IPS-18c (cell line): ENCODE measurements around the gene NLRP3.
"Not testable (repeated sequence)": the region's sequence is repeated elsewhere in the genome, so short reads cannot be mapped to it uniquely, and the experiment has no call there.

Source experiments
- H3K4me3 ChIP-seq: 2 replicates; pipeline ENCODE4 v1.7.0; 2013; ENCODE audit warnings: low read depth, mild to moderate bottlenecking, low read length, moderate library complexity; ENCODE audit not compliant: insufficient read depth
- H3K9me3 ChIP-seq: one replicate; pipeline ENCODE4 v1.6.1; 2013; ENCODE audit warnings: mild to moderate bottlenecking, low read length, moderate library complexity; ENCODE audit not compliant: control insufficient read depth, insufficient read depth

The NLRP3 gene

GRCh38 chr1:247415423-247416361 lies at the start of gene NLRP3:
NLRP3 (plus strand) TSS chr1:247416173; CDS start chr1:247418801, 2,628 bp downstream.
- Histone ChIP-seq H3K4me3 (no peak within 1 kb of the TSS), H3K9me3 (no peaks in the 10 kb centered on the region)

- not testable (repeated sequence) for H3K4me3 ChIP-seq
Measured at GRCh38 chr1:247366345-247366744, 49.6 kb upstream of the NLRP3 start.

GRCh38 chr1:247366926-247367645 lies 48.9 kb upstream of the NLRP3 start:
- no peak overlapping the region for H3K4me3 ChIP-seq
- no peaks in the 10 kb centered on the region for H3K9me3 ChIP-seq

More at GRCh38 chr1:247366345-247366744, 49.6 kb upstream of the NLRP3 start:
- not testable (repeated sequence) for H3K9me3 ChIP-seq

GRCh38 chr1:247367786-247368422 lies 48.1 kb upstream of the NLRP3 start:
- no peak overlapping the region for H3K4me3 ChIP-seq
- H3K9me3 ChIP-seq: no peaks in the 10 kb centered on the region

- Histone ChIP-seq H3K9me3 (no peaks in the 10 kb centered on the region), H3K4me3 (no peak overlapping the region)
Measured at GRCh38 chr1:247368490-247369145, 47.4 kb upstream of the NLRP3 start.

GRCh38 chr1:247370786-247371732 lies 44.9 kb upstream of the NLRP3 start:
- no peak overlapping the region for H3K4me3 ChIP-seq
- H3K9me3 ChIP-seq: no peaks in the 10 kb centered on the region

- Histone ChIP-seq H3K4me3 (no peak overlapping the region), H3K9me3 (no peaks in the 10 kb centered on the region)
Measured at GRCh38 chr1:247371801-247372259, 44.1 kb upstream of the NLRP3 start.

GRCh38 chr1:247373721-247374141 lies 42.2 kb upstream of the NLRP3 start:
- peak overlapping the region; percentile 10; the same call in 1 of the 2 replicates for H3K4me3 ChIP-seq
- no peaks in the 10 kb centered on the region for H3K9me3 ChIP-seq

- H3K4me3 ChIP-seq, H3K9me3 ChIP-seq: not testable (repeated sequence)
Measured at GRCh38 chr1:247374651-247375334, 41.2 kb upstream of the NLRP3 start.

- H3K9me3 ChIP-seq: no peaks in the 10 kb centered on the region
- H3K4me3 ChIP-seq: no peak overlapping the region; the same call in 1 of the 2 replicates
Measured at GRCh38 chr1:247375747-247376146, 40.2 kb upstream of the NLRP3 start.

GRCh38 chr1:247376659-247377058 lies 39.3 kb upstream of the NLRP3 start:
- H3K4me3 ChIP-seq: peak overlapping the region; percentile 34; the same call in 1 of the 2 replicates
- no peaks in the 10 kb centered on the region for H3K9me3 ChIP-seq

- H3K9me3 ChIP-seq, H3K4me3 ChIP-seq: not testable (repeated sequence)
Measured at GRCh38 chr1:247377656-247378055, 38.3 kb upstream of the NLRP3 start.

- H3K9me3 ChIP-seq: no peaks in the 10 kb centered on the region
- H3K4me3 ChIP-seq: no peak overlapping the region
Measured at GRCh38 chr1:247378334-247379073, 37.5 kb upstream of the NLRP3 start.

GRCh38 chr1:247385283-247385682 lies 30.7 kb upstream of the NLRP3 start:
- H3K4me3 ChIP-seq: no peak overlapping the region

GRCh38 chr1:247386217-247386616 lies 29.8 kb upstream of the NLRP3 start:
- Histone ChIP-seq H3K4me3 (no peak overlapping the region), H3K9me3 (peaks cover 3% of the 10 kb centered on the region)

More at GRCh38 chr1:247385283-247385682, 30.7 kb upstream of the NLRP3 start:
- peaks cover 3% of the 10 kb centered on the region for H3K9me3 ChIP-seq
